ENCODE results near the gene PRKG1.

GRCh38 chr10:52053497-52053896, 979.2 kb downstream of the PRKG1 start:
- TF ChIP-seq CTCF (IDR thresholded peaks at IDR 0.05) (no peak), EZH2 (IDR thresholded peaks at IDR 0.05) (no peak)
